Measurements from ENCODE around the gene HIVEP3.

HIVEP3 gene

DNA sequence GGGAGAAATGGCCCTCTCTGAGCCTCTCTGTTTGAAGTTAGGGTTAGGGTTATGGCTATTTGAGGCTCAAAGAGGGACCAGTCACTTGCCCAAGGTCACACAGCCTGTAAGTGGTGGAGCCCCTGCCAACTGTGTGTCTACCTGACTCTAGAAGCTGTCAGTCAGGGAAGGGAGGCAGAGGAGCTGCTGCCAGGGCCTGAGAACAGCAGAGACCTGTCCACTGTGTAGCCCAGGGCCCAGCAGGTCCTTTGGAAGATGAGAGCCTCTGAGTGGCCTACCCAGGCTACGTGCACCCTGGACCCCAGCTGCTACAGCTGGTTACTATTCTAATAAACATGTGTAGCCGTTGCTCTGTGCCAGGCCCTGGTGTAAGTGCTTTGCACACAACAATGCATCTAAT lies 419.1 kb downstream of the HIVEP3 start:
- Histone ChIP-seq H3K4me1 (ENCODE audit: control insufficient read depth in 1 of 2, insufficient read depth in 2 of 2, low read length in 2 of 2) (peaks cover 41 to 52% of the 10 kb centered on the region in 2 donors), H3K27ac (ENCODE audit: low read depth, low read length) (no peak overlapping the region), H3K36me3 (ENCODE audit: control insufficient read depth in 1 of 2, insufficient read depth in 2 of 2, low read length in 2 of 2) (no peaks in the 10 kb centered on the region), H3K4me3 (ENCODE audit: low read depth in 1 of 2, low read length in 2 of 2) (no peak overlapping the region), H3K9me3 (ENCODE audit: control insufficient read depth in 1 of 2, low read length in 2 of 2) (no peaks in the 10 kb centered on the region), H3K27me3 (ENCODE audit: control insufficient read depth in 1 of 2, insufficient read depth in 2 of 2, low read length in 2 of 2) (peaks cover 5 to 17% of the 10 kb centered on the region in 2 donors), H3K9ac (ENCODE audit: low read depth in 1 of 2, low read length in 2 of 2) (no peak overlapping the region)

- H3K27ac ChIP-seq (ENCODE audit: low read depth, low read length), result no peak overlapping the region
- H3K4me3 ChIP-seq (ENCODE audit: low read depth in 1 of 2, low read length in 2 of 2), result no peak overlapping the region
- peaks cover 5 to 17% of the 10 kb centered on the region in 2 donors for H3K27me3 ChIP-seq (ENCODE audit: control insufficient read depth in 1 of 2, insufficient read depth in 2 of 2, low read length in 2 of 2)
- no peaks in the 10 kb centered on the region for H3K36me3 ChIP-seq (ENCODE audit: control insufficient read depth in 1 of 2, insufficient read depth in 2 of 2, low read length in 2 of 2)
- H3K4me1 ChIP-seq (ENCODE audit: control insufficient read depth in 1 of 2, insufficient read depth in 2 of 2, low read length in 2 of 2), result peaks cover 41 to 52% of the 10 kb centered on the region in 2 donors
- peak overlapping the region in 1 of 2 donors; percentile 32 for H3K9ac ChIP-seq (ENCODE audit: low read depth in 1 of 2, low read length in 2 of 2)
- no peaks in the 10 kb centered on the region for H3K9me3 ChIP-seq (ENCODE audit: control insufficient read depth in 1 of 2, low read length in 2 of 2)
Measured at GRCh38 chr1:41498804-41499203, 419.9 kb downstream of the HIVEP3 start.

GRCh38 chr1:41498391-41498790 lies 420.3 kb downstream of the HIVEP3 start:
- peaks cover 5 to 17% of the 10 kb centered on the region in 2 donors for H3K27me3 ChIP-seq (ENCODE audit: control insufficient read depth in 1 of 2, insufficient read depth in 2 of 2, low read length in 2 of 2)
- H3K4me3 ChIP-seq (ENCODE audit: low read depth in 1 of 2, low read length in 2 of 2), result no peak overlapping the region
- H3K9me3 ChIP-seq (ENCODE audit: control insufficient read depth in 1 of 2, low read length in 2 of 2), result no peaks in the 10 kb centered on the region
- no peak overlapping the region for H3K9ac ChIP-seq (ENCODE audit: low read depth in 1 of 2, low read length in 2 of 2)
- no peak overlapping the region for H3K27ac ChIP-seq (ENCODE audit: low read depth, low read length)
- H3K4me1 ChIP-seq (ENCODE audit: control insufficient read depth in 1 of 2, insufficient read depth in 2 of 2, low read length in 2 of 2), result peaks cover 41 to 52% of the 10 kb centered on the region in 2 donors
- H3K36me3 ChIP-seq (ENCODE audit: control insufficient read depth in 1 of 2, insufficient read depth in 2 of 2, low read length in 2 of 2), result no peaks in the 10 kb centered on the region

DNA sequence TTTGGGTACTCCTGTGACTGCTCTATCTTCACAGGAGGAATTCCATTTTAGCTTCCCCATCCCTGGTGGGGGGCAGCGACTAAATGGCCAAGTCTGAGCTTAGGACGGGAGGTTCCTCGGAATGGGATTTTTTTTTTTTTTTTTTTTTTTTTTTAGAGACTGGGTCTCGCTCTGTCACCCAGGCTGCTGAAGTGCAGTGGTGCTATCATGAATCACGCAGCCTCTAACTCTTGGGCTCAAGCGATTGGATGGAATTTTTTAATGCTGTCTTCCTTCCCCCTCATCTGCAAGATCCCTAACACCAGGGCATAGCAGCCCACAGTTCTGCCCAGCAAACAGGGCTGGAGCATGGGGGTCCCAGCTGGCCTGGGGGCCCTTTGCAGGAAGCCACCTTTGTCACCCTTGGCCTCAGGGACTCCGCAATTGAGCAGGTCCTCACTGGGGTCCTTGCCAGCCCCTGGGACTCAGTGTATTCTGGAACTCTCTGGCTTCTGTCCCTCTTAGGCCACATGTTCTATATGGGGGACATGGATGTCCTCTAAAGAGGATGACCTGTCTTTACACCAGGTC lies 421.2 kb downstream of the HIVEP3 start:
- H3K36me3 ChIP-seq (ENCODE audit: control insufficient read depth in 1 of 2, insufficient read depth in 2 of 2, low read length in 2 of 2), result no peaks in the 10 kb centered on the region
- no peak overlapping the region for H3K27ac ChIP-seq (ENCODE audit: low read depth, low read length)
- peaks cover 41 to 51% of the 10 kb centered on the region in 2 donors for H3K4me1 ChIP-seq (ENCODE audit: control insufficient read depth in 1 of 2, insufficient read depth in 2 of 2, low read length in 2 of 2)
- peaks cover 5 to 17% of the 10 kb centered on the region in 2 donors for H3K27me3 ChIP-seq (ENCODE audit: control insufficient read depth in 1 of 2, insufficient read depth in 2 of 2, low read length in 2 of 2)
- H3K9me3 ChIP-seq (ENCODE audit: control insufficient read depth in 1 of 2, low read length in 2 of 2), result no peaks in the 10 kb centered on the region
- H3K4me3 ChIP-seq (ENCODE audit: low read depth in 1 of 2, low read length in 2 of 2), result no peak overlapping the region
- no peak overlapping the region for H3K9ac ChIP-seq (ENCODE audit: low read depth in 1 of 2, low read length in 2 of 2)

GRCh38 chr1:41497056-41497440 lies 421.7 kb downstream of the HIVEP3 start:
- peaks cover 38 to 46% of the 10 kb centered on the region in 2 donors for H3K4me1 ChIP-seq (ENCODE audit: control insufficient read depth in 1 of 2, insufficient read depth in 2 of 2, low read length in 2 of 2)
- H3K27ac ChIP-seq (ENCODE audit: low read depth, low read length), result peak overlapping the region; percentile 63
- no peaks in the 10 kb centered on the region for H3K36me3 ChIP-seq (ENCODE audit: control insufficient read depth in 1 of 2, insufficient read depth in 2 of 2, low read length in 2 of 2)
- H3K9me3 ChIP-seq (ENCODE audit: control insufficient read depth in 1 of 2, low read length in 2 of 2), result no peaks in the 10 kb centered on the region
- peaks cover 5 to 17% of the 10 kb centered on the region in 2 donors for H3K27me3 ChIP-seq (ENCODE audit: control insufficient read depth in 1 of 2, insufficient read depth in 2 of 2, low read length in 2 of 2)
- no peak overlapping the region for H3K4me3 ChIP-seq (ENCODE audit: low read depth in 1 of 2, low read length in 2 of 2)
- peak overlapping the region; percentile 32 to 44 for H3K9ac ChIP-seq (ENCODE audit: low read depth in 1 of 2, low read length in 2 of 2)

DNA sequence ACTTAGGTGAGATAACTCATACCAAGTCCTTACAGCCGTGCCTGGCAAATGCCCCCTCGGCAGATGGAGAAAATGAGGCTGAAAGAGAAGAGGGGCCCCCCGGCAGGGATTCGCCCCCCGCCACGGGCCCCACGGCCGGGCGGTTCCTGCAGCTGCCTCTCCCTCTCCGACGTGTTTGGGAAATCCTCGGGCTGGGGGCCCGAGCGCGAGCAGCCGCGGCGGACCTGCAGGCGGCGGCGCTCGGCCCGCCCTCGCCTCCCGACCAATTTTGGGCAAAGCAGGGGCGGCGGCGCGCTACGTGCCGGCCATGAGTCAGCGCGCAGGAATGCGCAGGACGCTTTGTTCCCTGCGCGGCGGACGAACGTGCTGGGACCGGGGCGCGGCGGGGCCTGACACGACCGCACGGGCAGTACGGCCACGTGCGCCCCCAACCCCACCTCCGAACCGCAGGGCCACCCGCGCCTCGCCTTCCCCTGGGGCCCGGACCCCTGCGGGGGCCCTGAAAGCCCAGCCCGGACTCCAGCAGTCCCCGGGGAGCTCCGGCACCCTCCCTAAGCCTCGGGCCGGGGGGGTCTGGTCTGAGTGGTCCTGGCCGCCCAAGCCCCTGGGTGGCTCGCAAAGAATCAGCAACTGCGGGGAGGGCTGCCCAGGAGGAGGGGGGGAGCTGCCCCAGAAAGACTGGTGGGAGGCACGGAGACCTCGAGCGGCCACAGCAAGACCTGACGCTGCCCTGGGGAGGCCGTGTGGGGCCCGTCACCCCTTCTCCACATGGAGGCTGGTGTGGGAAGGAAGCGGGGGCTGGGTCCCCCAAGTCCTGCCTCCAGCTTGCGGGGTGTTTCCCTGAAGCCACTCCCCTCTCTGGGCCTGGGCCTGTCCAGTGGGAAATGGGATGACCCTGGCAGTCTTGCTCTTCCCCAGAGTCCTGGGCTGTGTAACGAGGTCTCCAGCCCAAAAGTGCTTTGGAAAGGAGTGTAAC lies 422.4 kb downstream of the HIVEP3 start:
- H3K4me3 ChIP-seq (ENCODE audit: low read depth in 1 of 2, low read length in 2 of 2), result peak overlapping the region; percentile 48
- no peaks in the 10 kb centered on the region for H3K36me3 ChIP-seq (ENCODE audit: control insufficient read depth in 1 of 2, insufficient read depth in 2 of 2, low read length in 2 of 2)
- H3K27ac ChIP-seq (ENCODE audit: low read depth, low read length), result peak overlapping the region; percentile 63
- H3K4me1 ChIP-seq (ENCODE audit: control insufficient read depth in 1 of 2, insufficient read depth in 2 of 2, low read length in 2 of 2), result peaks cover 33 to 42% of the 10 kb centered on the region in 2 donors
- H3K9me3 ChIP-seq (ENCODE audit: control insufficient read depth in 1 of 2, low read length in 2 of 2), result no peaks in the 10 kb centered on the region
- peaks cover 5 to 17% of the 10 kb centered on the region in 2 donors for H3K27me3 ChIP-seq (ENCODE audit: control insufficient read depth in 1 of 2, insufficient read depth in 2 of 2, low read length in 2 of 2)
- peak overlapping the region; percentile 32 to 44 for H3K9ac ChIP-seq (ENCODE audit: low read depth in 1 of 2, low read length in 2 of 2)

- no peak overlapping the region for H3K27ac ChIP-seq (ENCODE audit: low read depth, low read length)
- H3K4me1 ChIP-seq (ENCODE audit: control insufficient read depth in 1 of 2, insufficient read depth in 2 of 2, low read length in 2 of 2), result peaks cover 24 to 34% of the 10 kb centered on the region in 2 donors
- peak overlapping the region in 1 of 2 donors; percentile 32 for H3K9ac ChIP-seq (ENCODE audit: low read depth in 1 of 2, low read length in 2 of 2)
- no peaks in the 10 kb centered on the region for H3K9me3 ChIP-seq (ENCODE audit: control insufficient read depth in 1 of 2, low read length in 2 of 2)
- H3K36me3 ChIP-seq (ENCODE audit: control insufficient read depth in 1 of 2, insufficient read depth in 2 of 2, low read length in 2 of 2), result no peaks in the 10 kb centered on the region
- H3K4me3 ChIP-seq (ENCODE audit: low read depth in 1 of 2, low read length in 2 of 2), result peak overlapping the region; percentile 48
- peaks cover 5 to 17% of the 10 kb centered on the region in 2 donors for H3K27me3 ChIP-seq (ENCODE audit: control insufficient read depth in 1 of 2, insufficient read depth in 2 of 2, low read length in 2 of 2)
Measured at GRCh38 chr1:41495210-41495948, 423.3 kb downstream of the HIVEP3 start.

GRCh38 chr1:41494351-41495209 lies 424.1 kb downstream of the HIVEP3 start:
- H3K9me3 ChIP-seq (ENCODE audit: control insufficient read depth in 1 of 2, low read length in 2 of 2), result no peaks in the 10 kb centered on the region
- peaks cover 5 to 17% of the 10 kb centered on the region in 2 donors for H3K27me3 ChIP-seq (ENCODE audit: control insufficient read depth in 1 of 2, insufficient read depth in 2 of 2, low read length in 2 of 2)
- no peak overlapping the region for H3K9ac ChIP-seq (ENCODE audit: low read depth in 1 of 2, low read length in 2 of 2)
- H3K27ac ChIP-seq (ENCODE audit: low read depth, low read length), result no peak overlapping the region
- H3K36me3 ChIP-seq (ENCODE audit: control insufficient read depth in 1 of 2, insufficient read depth in 2 of 2, low read length in 2 of 2), result no peaks in the 10 kb centered on the region
- no peak overlapping the region for H3K4me3 ChIP-seq (ENCODE audit: low read depth in 1 of 2, low read length in 2 of 2)
- peaks cover 16 to 27% of the 10 kb centered on the region in 2 donors for H3K4me1 ChIP-seq (ENCODE audit: control insufficient read depth in 1 of 2, insufficient read depth in 2 of 2, low read length in 2 of 2)

- H3K27ac ChIP-seq (ENCODE audit: low read depth, low read length), result no peak overlapping the region
Measured at GRCh38 chr1:41493626-41494350, 424.9 kb downstream of the HIVEP3 start.

More at GRCh38 chr1:41493626-41494350, 424.9 kb downstream of the HIVEP3 start:
- no peak overlapping the region for H3K9ac ChIP-seq (ENCODE audit: low read depth in 1 of 2, low read length in 2 of 2)
- H3K27me3 ChIP-seq (ENCODE audit: control insufficient read depth in 1 of 2, insufficient read depth in 2 of 2, low read length in 2 of 2), result peaks cover 5 to 17% of the 10 kb centered on the region in 2 donors
- no peaks in the 10 kb centered on the region for H3K9me3 ChIP-seq (ENCODE audit: control insufficient read depth in 1 of 2, low read length in 2 of 2)
- H3K4me3 ChIP-seq (ENCODE audit: low read depth in 1 of 2, low read length in 2 of 2), result no peak overlapping the region
- peaks cover 10 to 19% of the 10 kb centered on the region in 2 donors for H3K4me1 ChIP-seq (ENCODE audit: control insufficient read depth in 1 of 2, insufficient read depth in 2 of 2, low read length in 2 of 2)
- no peaks in the 10 kb centered on the region for H3K36me3 ChIP-seq (ENCODE audit: control insufficient read depth in 1 of 2, insufficient read depth in 2 of 2, low read length in 2 of 2)

All from duodenal mucosa (tissue), 2 donors.